GM18511 (cell line): ENCODE measurements around the gene RASAL1.

Experiments
- ATAC-seq: cut with Tn5 transposase; IDR thresholded peaks from one replicate; pipeline ENCODE4 v1.9.1; 2021; ENCODE audit warnings: mild to moderate bottlenecking, moderate library complexity; ENCODE audit not compliant: unreplicated experiment

Gene RASAL1

GRCh38 chr12:113162102-113163029 lies 26.8 kb upstream of the RASAL1 start:
- no peak for ATAC-seq

- ATAC-seq = no peak
Observed at GRCh38 chr12:113161415-113162016, 26.0 kb upstream of the RASAL1 start.

GRCh38 chr12:113159937-113160336 lies 24.4 kb upstream of the RASAL1 start:
- ATAC-seq = no peak

GRCh38 chr12:113158439-113159203 lies 23.1 kb upstream of the RASAL1 start:
- no peak for ATAC-seq

- no peak for ATAC-seq
Observed at GRCh38 chr12:113157218-113157859, 21.8 kb upstream of the RASAL1 start.

GRCh38 chr12:113155646-113156045 lies 20.1 kb upstream of the RASAL1 start:
- ATAC-seq = no peak

GRCh38 chr12:113155060-113155459 lies 19.5 kb upstream of the RASAL1 start:
- ATAC-seq = no peak

GRCh38 chr12:113154351-113154973 lies 18.9 kb upstream of the RASAL1 start:
- no peak for ATAC-seq

GRCh38 chr12:113152835-113153814 lies 17.6 kb upstream of the RASAL1 start:
- ATAC-seq = peak; percentile 75

GRCh38 chr12:113152196-113152834 lies 16.8 kb upstream of the RASAL1 start:
- no peak for ATAC-seq

- ATAC-seq = no peak
Observed at GRCh38 chr12:113151655-113152054, 16.1 kb upstream of the RASAL1 start.

- no peak for ATAC-seq
Observed at GRCh38 chr12:113149361-113150150, 14.0 kb upstream of the RASAL1 start, which contains the start of gene CFAP73. Gene CFAP73 (plus strand): TSS chr12:113149724. CDS start chr12:113149858, 134 bp downstream.

GRCh38 chr12:113146999-113147398 lies 11.4 kb upstream of the RASAL1 start:
- no peak for ATAC-seq

- ATAC-seq = no peak
Observed at GRCh38 chr12:113145720-113146551, 10.4 kb upstream of the RASAL1 start.

GRCh38 chr12:113144806-113145205 lies 9.2 kb upstream of the RASAL1 start:
- ATAC-seq = no peak

- ATAC-seq = no peak
Observed at GRCh38 chr12:113143959-113144358, 8.4 kb upstream of the RASAL1 start.

- ATAC-seq = no peak
Observed at GRCh38 chr12:113142886-113143332, 7.3 kb upstream of the RASAL1 start.
